ENCODE data around the gene SLC6A16.
"Not testable (repeated sequence)": the region's sequence is repeated elsewhere in the genome, so short reads cannot be mapped to it uniquely, and the experiment has no call there.

SLC6A16 gene

DNA sequence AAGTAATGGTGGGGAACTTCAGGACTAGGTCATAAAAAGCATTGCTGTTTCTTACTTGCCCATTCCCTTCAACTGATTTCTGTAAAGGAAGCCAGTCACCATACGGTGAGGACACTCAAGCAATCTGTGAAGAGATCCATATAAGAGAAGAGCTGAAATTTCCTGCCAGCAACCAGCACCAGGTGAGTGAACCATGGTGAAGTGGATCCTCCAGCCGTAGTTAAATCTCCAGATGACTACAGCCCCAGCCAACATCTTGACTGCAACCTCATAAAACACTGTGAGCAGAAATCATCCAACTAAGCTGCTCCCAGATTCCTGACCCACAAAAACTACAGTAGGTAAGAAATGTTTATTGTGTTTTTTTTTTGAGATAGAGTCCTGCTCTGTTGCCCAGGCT, 3.8 kb upstream of the SLC6A16 start:
- Histone ChIP-seq H3K4me2 (peak overlapping the region in 3 of 11 experiments; percentile 18 to 31 (median 20); a peak in 3 of 22 replicates), H3K9me3 (replicated peaks in 1 of 11) (peaks cover 0 to 11% (median 2%) of the 10 kb centered on the region in 11 experiments; a peak in 11 of 22 replicates), H3K9ac (no peak overlapping the region), H3K27me3 (no peaks in the 10 kb centered on the region), H4K20me1 (peaks cover 0 to 4% (median 0%) of the 10 kb centered on the region in 11 experiments; a peak in 2 of 22 replicates), H3K4me3 (no peak overlapping the region), H3K4me1 (peaks cover 30 to 55% (median 49%) of the 10 kb centered on the region in 10 experiments), H3K36me3 (no peaks in the 10 kb centered on the region), H3K27ac (no peak overlapping the region)
- no peak for TF ChIP-seq Cebpa-rat (IDR thresholded peaks at IDR 0.05)

DNA sequence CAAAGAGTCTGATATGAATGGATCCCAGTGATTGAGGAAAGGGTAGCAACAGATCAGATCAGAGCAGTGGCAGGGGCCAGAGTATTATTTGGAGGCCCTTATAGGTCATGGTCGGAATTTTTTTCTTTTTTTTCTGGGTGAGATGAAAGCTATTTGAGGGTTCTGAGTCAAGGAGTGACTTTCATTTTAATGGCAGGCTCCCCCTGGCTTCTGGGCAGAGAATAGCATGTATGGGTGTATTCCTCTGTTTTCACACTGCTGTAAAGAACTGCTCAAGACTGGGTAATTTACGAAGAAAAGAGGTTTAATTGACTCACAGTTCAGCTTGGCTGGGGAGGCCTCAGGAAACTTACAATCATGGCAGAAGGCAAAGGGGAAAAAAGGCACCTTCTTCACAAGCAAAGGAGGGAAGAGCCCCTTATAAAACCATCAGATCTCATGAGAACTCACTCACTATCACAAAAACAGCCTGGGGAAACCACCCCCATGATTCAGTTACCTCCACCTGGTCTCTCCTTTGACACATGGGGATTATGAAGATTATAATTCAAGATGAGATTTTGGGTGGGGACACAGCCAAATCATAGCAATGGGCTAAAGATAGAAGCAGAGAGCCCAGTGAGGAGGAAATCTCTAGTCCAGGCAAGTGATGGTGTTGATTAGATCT, 3.0 kb upstream of the SLC6A16 start:
- no peak overlapping the region for H3K4me3 ChIP-seq
- no peaks in the 10 kb centered on the region for H3K27me3 ChIP-seq
- H3K4me2 ChIP-seq: no peak overlapping the region
- peaks cover 22 to 47% (median 42%) of the 10 kb centered on the region in 10 experiments for H3K4me1 ChIP-seq
- H4K20me1 ChIP-seq: no peaks in the 10 kb centered on the region
- no peaks in the 10 kb centered on the region for H3K36me3 ChIP-seq
- TF ChIP-seq Cebpa-rat (IDR thresholded peaks at IDR 0.05): no peak
- peaks cover 6 to 16% (median 9%) of the 10 kb centered on the region in 11 experiments for H3K9me3 ChIP-seq (replicated peaks in 1 of 11)
- H3K9ac ChIP-seq: no peak overlapping the region
- no peak overlapping the region for H3K27ac ChIP-seq

DNA sequence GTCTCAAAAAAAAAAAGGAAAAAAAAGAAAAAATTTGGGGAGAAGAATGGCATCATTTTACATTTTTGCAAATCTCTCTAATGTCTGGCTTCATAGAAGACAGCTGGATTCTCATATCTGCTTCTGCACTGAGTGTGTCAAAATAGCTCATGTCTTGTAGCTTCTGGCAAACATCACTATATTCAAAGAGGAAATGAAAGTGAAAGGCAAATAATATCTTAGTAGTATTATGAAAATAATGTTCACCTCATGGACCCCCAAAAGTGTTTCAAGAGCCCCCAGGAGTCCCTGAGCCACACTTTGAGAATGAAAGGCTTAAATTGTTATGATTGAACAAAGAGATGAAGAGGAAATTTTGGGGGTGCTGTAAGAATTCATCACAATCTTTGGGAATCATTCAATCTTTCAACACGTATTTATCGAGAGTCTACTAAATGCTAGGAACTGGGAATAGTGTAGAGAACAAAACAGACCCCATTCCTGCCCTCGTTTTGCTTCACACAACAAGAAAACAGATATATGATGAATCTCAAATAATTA, 1.2 kb upstream of the SLC6A16 start:
- Histone ChIP-seq H3K4me1 (peaks cover 9 to 31% (median 24%) of the 10 kb centered on the region in 10 experiments; a peak in 19 of 20 replicates), H3K4me3 (no peak overlapping the region)
- no peak for TF ChIP-seq Cebpa-rat (IDR thresholded peaks at IDR 0.05)

DNA sequence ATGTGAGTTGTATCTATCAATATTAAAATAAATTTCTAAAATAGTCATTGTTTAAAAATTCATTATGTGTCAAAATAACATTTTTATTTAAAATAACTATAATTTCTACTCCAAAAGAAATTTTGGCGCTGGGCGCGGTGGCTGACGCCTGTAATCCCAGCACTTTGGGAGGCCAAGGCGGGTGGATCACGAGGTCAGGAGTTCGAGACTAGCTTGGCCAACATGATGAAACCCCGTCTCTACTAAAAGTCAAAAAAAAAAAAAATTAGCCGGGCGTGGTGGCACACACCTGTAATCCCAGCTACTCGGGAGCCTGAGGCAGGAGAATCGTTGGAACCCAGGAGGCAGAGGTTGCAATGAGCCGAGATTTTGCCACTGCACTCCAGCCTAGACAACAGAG, 765 bp upstream of the SLC6A16 start:
- Histone ChIP-seq H3K4me1 (peaks cover 9 to 26% (median 21%) of the 10 kb centered on the region in 10 experiments; a peak in 16 of 20 replicates), H3K4me2 (peak overlapping the region in 9 of 11 experiments; percentile 6 to 53 (median 34); a peak in 10 of 22 replicates), H3K9me3 (replicated peaks in 1 of 11) (peaks cover 14 to 25% (median 19%) of the 10 kb centered on the region in 11 experiments), H3K9ac (peak overlapping the region in 1 of 11 experiments; percentile 32; a peak in 1 of 22 replicates)
- not testable (repeated sequence) for H3K27me3 ChIP-seq, H3K4me3 ChIP-seq, H3K27ac ChIP-seq, H4K20me1 ChIP-seq, H3K36me3 ChIP-seq

More for the DNA sequence above, 1.2 kb upstream of the SLC6A16 start:
- no peaks in the 10 kb centered on the region for H3K27me3 ChIP-seq
- peaks cover 14 to 25% (median 19%) of the 10 kb centered on the region in 11 experiments for H3K9me3 ChIP-seq (replicated peaks in 1 of 11)
- H3K9ac ChIP-seq: peak overlapping the region in 1 of 11 experiments; percentile 32; a peak in 2 of 22 replicates
- peak overlapping the region in 9 of 11 experiments; percentile 6 to 53 (median 34); a peak in 10 of 22 replicates for H3K4me2 ChIP-seq
- no peak overlapping the region for H3K27ac ChIP-seq
- H4K20me1 ChIP-seq: no peaks in the 10 kb centered on the region
- H3K36me3 ChIP-seq: no peaks in the 10 kb centered on the region

DNA sequence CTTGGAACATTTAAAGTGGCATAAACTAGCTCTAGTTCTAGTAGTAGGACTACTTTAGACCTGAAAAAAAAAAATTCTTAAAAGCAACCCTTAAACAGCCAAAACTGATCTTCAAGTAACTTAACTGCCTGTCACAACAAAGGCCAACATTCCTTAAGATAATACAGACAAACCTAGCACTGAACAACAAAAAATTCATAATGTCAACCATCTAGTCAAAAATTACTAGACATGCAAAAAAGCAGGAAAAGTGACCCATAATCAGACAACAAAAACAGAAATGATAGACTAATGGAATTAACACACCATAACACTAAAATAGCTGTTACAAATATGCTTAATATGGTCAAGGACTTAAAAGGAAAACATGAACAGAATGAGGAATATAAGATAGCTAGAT, 6.7 kb downstream of the SLC6A16 start:
- Histone ChIP-seq H3K27ac (no peak overlapping the region), H3K9ac (no peak overlapping the region), H3K27me3 (no peaks in the 10 kb centered on the region), H4K20me1 (no peaks in the 10 kb centered on the region), H3K9me3 (replicated peaks in 1 of 11) (peaks cover 32 to 47% (median 41%) of the 10 kb centered on the region in 11 experiments), H3K4me3 (no peak overlapping the region), H3K4me1 (peaks cover 0 to 9% (median 0%) of the 10 kb centered on the region in 10 experiments; a peak in 3 of 20 replicates), H3K36me3 (peaks cover 0 to 4% (median 0%) of the 10 kb centered on the region in 11 experiments; a peak in 1 of 22 replicates), H3K4me2 (no peak overlapping the region)
- no peak for TF ChIP-seq Cebpa-rat (IDR thresholded peaks at IDR 0.05)

DNA sequence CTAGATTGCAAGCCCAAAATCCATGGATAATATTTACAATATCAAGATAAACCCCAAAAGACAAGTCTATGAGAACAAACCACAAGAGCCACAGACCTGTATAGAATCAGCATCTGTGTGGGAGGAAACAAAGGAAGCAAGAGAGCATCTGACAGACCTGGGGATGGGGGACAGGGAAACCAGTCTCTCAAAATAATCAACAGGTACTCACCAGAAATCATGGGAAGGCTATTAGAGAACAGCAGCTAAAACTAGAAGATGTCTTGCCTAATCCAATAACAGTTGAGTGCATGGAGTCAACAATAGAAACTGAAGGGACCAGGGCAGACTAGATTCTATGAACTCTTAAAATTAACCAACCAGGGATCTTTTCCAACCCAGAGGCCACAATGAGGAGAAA, 8.7 kb downstream of the SLC6A16 start:
- Histone ChIP-seq H3K27ac (no peak overlapping the region), H3K4me1 (peaks cover 0 to 9% (median 0%) of the 10 kb centered on the region in 10 experiments; a peak in 3 of 20 replicates), H3K9me3 (replicated peaks in 1 of 11) (peaks cover 23 to 29% (median 27%) of the 10 kb centered on the region in 11 experiments), H3K27me3 (no peaks in the 10 kb centered on the region), H3K4me2 (no peak overlapping the region), H3K36me3 (peaks cover 0 to 4% (median 0%) of the 10 kb centered on the region in 11 experiments; a peak in 1 of 22 replicates), H3K4me3 (no peak overlapping the region), H3K9ac (no peak overlapping the region), H4K20me1 (no peaks in the 10 kb centered on the region)
- TF ChIP-seq Cebpa-rat (IDR thresholded peaks at IDR 0.05): no peak

DNA sequence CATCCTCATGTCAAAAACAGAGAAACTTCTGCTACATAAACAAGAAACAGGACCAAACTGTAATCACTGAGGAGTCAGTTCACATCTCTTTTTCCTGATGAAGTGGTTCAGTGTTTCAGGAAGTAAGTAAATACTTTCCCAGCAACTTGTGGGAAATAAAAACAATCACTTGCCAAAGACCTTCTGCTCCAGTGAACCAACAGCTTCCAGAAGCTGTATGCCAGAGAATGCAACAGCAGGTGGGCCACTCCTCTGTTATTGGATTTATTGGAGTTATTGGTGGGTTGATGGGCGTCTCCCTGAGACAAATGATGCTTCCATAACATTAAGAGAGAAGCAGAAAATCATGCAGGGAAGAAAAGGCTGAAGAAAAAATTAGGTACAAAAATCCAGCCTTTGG, 9.9 kb downstream of the SLC6A16 start:
- H4K20me1 ChIP-seq: no peaks in the 10 kb centered on the region
- no peak overlapping the region for H3K27ac ChIP-seq
- no peaks in the 10 kb centered on the region for H3K27me3 ChIP-seq
- peaks cover 23 to 29% (median 27%) of the 10 kb centered on the region in 11 experiments for H3K9me3 ChIP-seq (replicated peaks in 1 of 11)
- H3K36me3 ChIP-seq: peaks cover 0 to 4% (median 0%) of the 10 kb centered on the region in 11 experiments; a peak in 1 of 22 replicates
- H3K4me2 ChIP-seq: peak overlapping the region in 2 of 11 experiments; percentile 35 to 50; a peak in 2 of 22 replicates
- no peak overlapping the region for H3K4me3 ChIP-seq
- peaks cover 0 to 13% (median 0%) of the 10 kb centered on the region in 10 experiments; a peak in 5 of 20 replicates for H3K4me1 ChIP-seq
- H3K9ac ChIP-seq: no peak overlapping the region
- TF ChIP-seq Cebpa-rat (IDR thresholded peaks at IDR 0.05): no peak

DNA sequence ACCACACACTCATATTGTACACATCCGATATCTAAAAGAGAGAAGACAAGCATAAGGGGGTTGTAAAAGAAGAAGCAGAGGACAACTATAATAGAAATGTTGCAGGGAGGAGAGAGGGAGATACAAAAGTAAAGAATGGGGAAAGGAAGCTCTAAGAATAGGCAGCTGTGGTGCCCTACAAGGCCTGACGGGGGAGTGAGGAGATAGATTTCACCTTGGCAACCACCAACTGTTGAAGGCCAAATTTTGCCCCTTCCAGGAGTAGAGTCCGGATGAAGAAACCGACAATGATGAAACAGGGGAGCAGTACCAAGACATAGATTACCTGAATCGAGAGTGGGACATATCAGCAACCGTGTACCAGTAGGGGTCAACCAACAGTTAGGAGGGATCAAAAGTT, 15.9 kb downstream of the SLC6A16 start:
- Histone ChIP-seq H3K27me3 (no peaks in the 10 kb centered on the region), H4K20me1 (no peaks in the 10 kb centered on the region), H3K4me2 (peak overlapping the region in 3 of 11 experiments; percentile 12 to 60 (median 26); a peak in 3 of 22 replicates), H3K27ac (no peak overlapping the region), H3K4me1 (peaks cover 0 to 13% (median 0%) of the 10 kb centered on the region in 10 experiments; a peak in 5 of 20 replicates), H3K36me3 (no peaks in the 10 kb centered on the region), H3K9ac (no peak overlapping the region), H3K9me3 (replicated peaks in 1 of 11) (no peaks in the 10 kb centered on the region), H3K4me3 (no peak overlapping the region)
- no peak for TF ChIP-seq Cebpa-rat (IDR thresholded peaks at IDR 0.05)

DNA sequence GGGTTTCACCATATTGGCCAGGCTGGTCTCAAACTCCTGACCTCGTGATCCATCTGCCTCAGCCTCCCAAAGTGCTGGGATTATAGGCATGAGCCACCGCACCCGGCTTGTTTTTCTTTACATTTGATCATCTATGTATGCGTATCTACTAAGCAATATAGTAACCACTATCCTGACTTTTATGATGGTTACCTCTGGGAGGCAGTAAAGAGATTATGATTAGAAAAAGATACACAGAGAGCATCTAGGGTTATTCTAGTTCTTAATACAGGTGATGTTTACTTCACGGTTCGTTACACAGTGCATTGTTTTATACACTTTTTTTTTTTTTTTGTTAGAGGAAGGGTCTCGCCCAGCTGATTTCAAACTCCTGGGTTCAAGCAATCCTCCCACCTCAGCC, 18.3 kb downstream of the SLC6A16 start:
- H4K20me1 ChIP-seq; H3K36me3 ChIP-seq; H3K27ac ChIP-seq; H3K9me3 ChIP-seq (replicated peaks in 1 of 11); H3K9ac ChIP-seq; H3K4me2 ChIP-seq; H3K4me3 ChIP-seq; H3K27me3 ChIP-seq: not testable (repeated sequence)
- H3K4me1 ChIP-seq: peaks cover 0 to 13% (median 0%) of the 10 kb centered on the region in 10 experiments; a peak in 5 of 20 replicates

Measured in BLaER1 treated with 17β-estradiol and CSF1 and Interleukin-3, amounts not matched to agents 10 nM and 100 nM (cell line).